IMR-90 (cell line): ENCODE data around the gene ZC3H7B. TPM values are rescaled to one million over a fixed set of nuclear protein-coding genes. Genes with fewer than 3 reads are reported as not detected.

Experiments
- ATAC-seq: fragments of 200-7000 bp; cut with Tn5 transposase; 2 replicates; pipeline ENCODE4 v1.9.1; 2020; ENCODE audit warnings: low read depth, mild to moderate bottlenecking, moderate library complexity
- BruUV-seq: library from RNA; stranded (reverse); fragments of 400-500 nt; replicated peaks from 2 replicates; lab custom pipeline; 2021; lab: Mats Ljungman, UMichigan
- CTCF ChIA-PET: fragments of 300-600 bp; formaldehyde crosslinking; extraction: SDS; loops from one replicate; lab custom pipeline; 2021; ENCODE audit warnings: antibody characterized with exemption; lab: Yijun Ruan, JAX
- POLR2A ChIA-PET: fragments of 300-600 bp; sonication (Branson Sonifier 250); formaldehyde crosslinking; loops from one replicate; lab custom pipeline; 2022; ENCODE audit warnings: antibody characterized with exemption; ENCODE audit not compliant: unreplicated experiment; lab: Charles Lee
- DNase-seq: peaks from one replicate; pipeline ENCODE4 v3.0.0; 2013
- H2AFZ ChIP-seq: replicated peaks from 2 replicates; pipeline ENCODE3; 2013; ENCODE audit warnings: low read length, mild to moderate bottlenecking; ENCODE audit not compliant: poor library complexity
- H2AK5ac ChIP-seq: 2 replicates; pipeline ENCODE4 v1.6.1; 2013; ENCODE audit warnings: low read depth, low read length, inconsistent platforms
- H2AK9ac ChIP-seq: replicated peaks from 2 replicates; pipeline ENCODE3; 2013; ENCODE audit warnings: mild to moderate bottlenecking, low read depth, low read length, moderate library complexity; ENCODE audit not compliant: poor library complexity
- H2BK120ac ChIP-seq: 2 replicates; pipeline ENCODE4 v1.6.1; 2013; ENCODE audit warnings: low read depth, low read length, inconsistent platforms
- H2BK15ac ChIP-seq: 3 replicates; pipeline ENCODE4 v1.6.1; 2013; ENCODE audit warnings: low read depth, low read length, inconsistent platforms
- H2BK20ac ChIP-seq: 2 replicates; pipeline ENCODE4 v1.6.1; 2013; ENCODE audit warnings: low read depth, mild to moderate bottlenecking, inconsistent platforms, low read length, moderate library complexity
- H2BK5ac ChIP-seq: 2 replicates; pipeline ENCODE4 v1.6.1; 2013; ENCODE audit warnings: mild to moderate bottlenecking, low read depth, low read length, inconsistent platforms; ENCODE audit not compliant: poor library complexity, severe bottlenecking
- H3K14ac ChIP-seq: replicated peaks from 2 replicates; pipeline ENCODE4 v1.6.1; 2013; ENCODE audit warnings: low read depth, low read length, inconsistent platforms
- H3K18ac ChIP-seq: 2 replicates; pipeline ENCODE4 v1.6.1; 2013; ENCODE audit warnings: low read depth, low read length, control low read depth
- H3K23ac ChIP-seq: 2 replicates; pipeline ENCODE4 v1.6.1; 2013; ENCODE audit warnings: low read depth, low read length, inconsistent platforms
- H3K27ac ChIP-seq: 2 replicates; pipeline ENCODE4 v1.5.1; 2013; ENCODE audit warnings: mild to moderate bottlenecking, control low read depth, low read length; ENCODE audit not compliant: insufficient read depth
- H3K27me3 ChIP-seq: 2 replicates; pipeline ENCODE4 v1.6.1; 2013; ENCODE audit warnings: low read length; ENCODE audit not compliant: control insufficient read depth, insufficient read depth
- H3K36me3 ChIP-seq: 2 replicates; pipeline ENCODE4 v1.6.1; 2013; ENCODE audit warnings: low read length, mixed read lengths; ENCODE audit not compliant: control insufficient read depth, insufficient read depth
- H3K4ac ChIP-seq: 2 replicates; pipeline ENCODE4 v1.6.1; 2013; ENCODE audit warnings: low read depth, low read length, inconsistent platforms
- H3K4me1 ChIP-seq: 2 replicates; pipeline ENCODE4 v1.6.1; 2013; ENCODE audit warnings: low read length, mixed read lengths; ENCODE audit not compliant: control insufficient read depth, insufficient read depth
- H3K4me2 ChIP-seq: 2 replicates; pipeline ENCODE4 v1.6.1; 2013; ENCODE audit warnings: low read depth, mild to moderate bottlenecking, control low read depth, low read length, moderate library complexity
- H3K4me3 ChIP-seq: 2 replicates; pipeline ENCODE4 v1.5.1; 2013; ENCODE audit warnings: low read depth, mild to moderate bottlenecking, control low read depth, low read length, moderate library complexity; ENCODE audit not compliant: insufficient read depth
- H3K56ac ChIP-seq: 2 replicates; pipeline ENCODE4 v1.6.1; 2013; ENCODE audit warnings: low read length, inconsistent platforms; ENCODE audit not compliant: insufficient read depth; ENCODE audit errors: extremely low read depth
- H3K79me1 ChIP-seq, 2 experiments: 2 replicates each; pipeline ENCODE4 v1.6.1; 2013; ENCODE audit warnings: low read length in 2 of 2, inconsistent platforms in 1 of 2, low read depth in 1 of 2
- H3K9ac ChIP-seq: 2 replicates; pipeline ENCODE4 v1.6.1; 2013; ENCODE audit warnings: low read depth, low read length, control low read depth
- H3K9me1 ChIP-seq: 2 replicates; pipeline ENCODE4 v1.6.1; 2013; ENCODE audit warnings: low read length, inconsistent platforms; ENCODE audit not compliant: insufficient read depth
- H3K9me3 ChIP-seq: 2 replicates; pipeline ENCODE4 v1.6.1; 2013; ENCODE audit warnings: low read length; ENCODE audit not compliant: control insufficient read depth, insufficient read depth
- H4K20me1 ChIP-seq: 2 replicates; pipeline ENCODE4 v1.6.1; 2013; ENCODE audit warnings: low read length, inconsistent platforms; ENCODE audit not compliant: insufficient read depth
- H4K5ac ChIP-seq: 2 replicates; pipeline ENCODE4 v1.6.1; 2013; ENCODE audit warnings: mild to moderate bottlenecking, low read depth, low read length, control low read depth
- H4K8ac ChIP-seq, 2 experiments: 2 replicates each; pipeline ENCODE4 v1.6.1; 2013; ENCODE audit warnings: low read depth in 2 of 2, low read length in 2 of 2, control low read depth in 1 of 2, inconsistent platforms in 1 of 2
- H4K91ac ChIP-seq: 2 replicates; pipeline ENCODE4 v1.6.1; 2013; ENCODE audit warnings: low read depth, low read length, inconsistent platforms; ENCODE audit not compliant: insufficient read depth
- BHLHE40 ChIP-seq: fragments of 150-350 bp; IDR thresholded peaks from 2 replicates; pipeline ENCODE4 v1.6.1; 2016; ENCODE audit warnings: mild to moderate bottlenecking, low read depth, low read length
- CEBPB ChIP-seq: IDR thresholded peaks from 2 replicates; pipeline ENCODE4 v1.6.1; 2012; ENCODE audit warnings: low read depth, low read length, improper control_type of control experiment
- CHD1 ChIP-seq: IDR thresholded peaks from 2 replicates; pipeline ENCODE4 v1.6.1; 2012; ENCODE audit warnings: low read depth, low read length, improper control_type of control experiment
- ELK1 ChIP-seq: fragments of 150-350 bp; IDR thresholded peaks from 2 replicates; pipeline ENCODE4 v1.6.1; 2016; ENCODE audit warnings: low read depth, mild to moderate bottlenecking, low read length, moderate library complexity, borderline replicate concordance
- MAFK ChIP-seq: IDR thresholded peaks from 2 replicates; pipeline ENCODE4 v1.6.1; 2012; ENCODE audit warnings: low read depth, low read length, improper control_type of control experiment
- MAZ ChIP-seq: IDR thresholded peaks from 2 replicates; pipeline ENCODE4 v1.6.1; 2012; ENCODE audit warnings: low read depth, mild to moderate bottlenecking, low read length, improper control_type of control experiment, moderate library complexity, borderline replicate concordance
- POLR2A ChIP-seq: IDR thresholded peaks from 2 replicates; pipeline ENCODE4 v1.6.1; 2012; ENCODE audit warnings: mild to moderate bottlenecking, low read depth, low read length
- RAD21 ChIP-seq: IDR thresholded peaks from 2 replicates; pipeline ENCODE4 v1.6.1; 2012; ENCODE audit warnings: low read length, improper control_type of control experiment
- RCOR1 ChIP-seq: IDR thresholded peaks from 2 replicates; pipeline ENCODE4 v1.6.1; 2012; ENCODE audit warnings: mild to moderate bottlenecking, low read length, improper control_type of control experiment; ENCODE audit not compliant: insufficient replicate concordance
- RFX5 ChIP-seq: IDR thresholded peaks from 2 replicates; pipeline ENCODE4 v1.8.0; 2012; ENCODE audit warnings: low read depth, mild to moderate bottlenecking, low read length, moderate library complexity
- dilution Hi-C: fragments of 300-500 bp; cut with HindIII; formaldehyde crosslinking; loops from one replicate; pipeline ENCODE4 v1.14.3; 2018; ENCODE audit warnings: low sequenced_read_pairs; ENCODE audit not compliant: unreplicated experiment
- in situ Hi-C: fragments of 300-500 bp; cut with MboI; formaldehyde crosslinking; loops from 3 replicates; pipeline ENCODE4 v1.14.3; 2019; ENCODE audit warnings: low sequenced_read_pairs, inconsistent platforms, mixed read lengths
- intact Hi-C: fragments of 100-400 bp; cut with micrococcal nuclease; formaldehyde crosslinking; loops from 2 replicates; pipeline ENCODE4 v1.10.0; 2022
- polyA plus RNA-seq, 3 experiments: library from polyadenylated mRNA; depleted of rRNA; stranded (reverse); fragments of >200 nt; gene quantifications; 2 replicates each; pipeline ENCODE4 v1.2.3, GENCODE V29; 2012; ENCODE audit warnings: low replicate concordance in 1 of 3
- total RNA-seq: library from RNA; depleted of rRNA; stranded (reverse); fragments of >200 nt; gene quantifications from 2 replicates; pipeline ENCODE4 v1.2.3, GENCODE V29; 2012
- TF ChIP-seq, protein P1 (sequence below): conservative IDR thresholded peaks from 2 replicates; pipeline ENCODE4 v1.5.1; 2012; ENCODE audit warnings: mild to moderate bottlenecking, low read depth, low read length, improper control_type of control experiment

Gene ZC3H7B
- total and polyA plus RNA-seq, 2 of the 4 experiments (the other 2 are of a cell fraction), result 37.6 to 72.3 TPM

DNA sequence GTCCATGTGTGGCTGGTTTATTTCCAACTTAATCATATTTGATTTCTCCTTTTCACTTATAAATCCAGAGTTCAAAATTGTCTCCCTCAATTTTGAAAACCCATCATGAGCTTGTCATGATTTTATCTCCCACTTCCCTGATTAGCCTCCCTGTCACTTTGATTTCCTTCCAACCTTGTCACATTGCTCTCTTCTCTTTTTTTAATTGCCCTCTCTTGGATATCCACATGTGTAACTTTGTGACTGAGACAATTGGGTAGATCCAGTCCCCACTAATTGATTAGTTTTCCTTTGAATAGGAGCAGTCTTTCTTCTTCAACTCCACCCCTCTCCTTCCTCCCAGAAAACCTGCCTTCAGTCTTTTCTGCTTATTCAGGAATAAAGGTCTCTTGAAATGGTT, 82.8 kb downstream of the ZC3H7B start:
- H3K36me3 ChIP-seq, result peaks cover 15% of the 10 kb centered on the region
- no peak overlapping the region for H3K56ac ChIP-seq
- peaks cover 13 to 31% of the 10 kb centered on the region in 2 experiments for H3K79me1 ChIP-seq
- ATAC-seq, result no peak
- TF ChIP-seq MAFK (no peak), RFX5 (no peak), MAZ (no peak), CEBPB (no peak), RAD21 (no peak), CHD1 (no peak), POLR2A (no peak), ELK1 (no peak), RCOR1 (no peak), BHLHE40 (no peak)
- TF ChIP-seq, protein P1, sequence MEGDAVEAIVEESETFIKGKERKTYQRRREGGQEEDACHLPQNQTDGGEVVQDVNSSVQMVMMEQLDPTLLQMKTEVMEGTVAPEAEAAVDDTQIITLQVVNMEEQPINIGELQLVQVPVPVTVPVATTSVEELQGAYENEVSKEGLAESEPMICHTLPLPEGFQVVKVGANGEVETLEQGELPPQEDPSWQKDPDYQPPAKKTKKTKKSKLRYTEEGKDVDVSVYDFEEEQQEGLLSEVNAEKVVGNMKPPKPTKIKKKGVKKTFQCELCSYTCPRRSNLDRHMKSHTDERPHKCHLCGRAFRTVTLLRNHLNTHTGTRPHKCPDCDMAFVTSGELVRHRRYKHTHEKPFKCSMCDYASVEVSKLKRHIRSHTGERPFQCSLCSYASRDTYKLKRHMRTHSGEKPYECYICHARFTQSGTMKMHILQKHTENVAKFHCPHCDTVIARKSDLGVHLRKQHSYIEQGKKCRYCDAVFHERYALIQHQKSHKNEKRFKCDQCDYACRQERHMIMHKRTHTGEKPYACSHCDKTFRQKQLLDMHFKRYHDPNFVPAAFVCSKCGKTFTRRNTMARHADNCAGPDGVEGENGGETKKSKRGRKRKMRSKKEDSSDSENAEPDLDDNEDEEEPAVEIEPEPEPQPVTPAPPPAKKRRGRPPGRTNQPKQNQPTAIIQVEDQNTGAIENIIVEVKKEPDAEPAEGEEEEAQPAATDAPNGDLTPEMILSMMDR, result no peak
- H3K23ac ChIP-seq, result no peak overlapping the region
- H4K20me1 ChIP-seq, result no peaks in the 10 kb centered on the region
- no peak overlapping the region for H2AFZ ChIP-seq
- H2BK20ac ChIP-seq, result no peak overlapping the region
- no peak overlapping the region for H2BK5ac ChIP-seq
- CTCF ChIA-PET, result no interaction called here
- H3K18ac ChIP-seq, result no peak overlapping the region
- no peak overlapping the region for H3K14ac ChIP-seq
- intact Hi-C loops, result no loop called here
- H2AK9ac ChIP-seq, result no peak overlapping the region
- H3K4me1 ChIP-seq, result peaks cover 9% of the 10 kb centered on the region
- H3K4me2 ChIP-seq, result no peak overlapping the region
- H4K91ac ChIP-seq, result no peak overlapping the region
- in situ Hi-C loops, result no loop called here
- no TSS peak for BruUV-seq
- no peak overlapping the region for H2BK120ac ChIP-seq
- H3K27ac ChIP-seq, result no peak overlapping the region
- no peaks in the 10 kb centered on the region for H3K9me3 ChIP-seq
- no peak overlapping the region for H4K5ac ChIP-seq
- H3K9me1 ChIP-seq, result no peaks in the 10 kb centered on the region
- no peak overlapping the region for H2BK15ac ChIP-seq
- no peak overlapping the region for H2AK5ac ChIP-seq
- H3K9ac ChIP-seq, result no peak overlapping the region
- no peak overlapping the region for H3K4ac ChIP-seq
- POLR2A ChIA-PET, result no interaction called here
- dilution Hi-C loops, result no loop called here
- no peak overlapping the region for H3K4me3 ChIP-seq
- H4K8ac ChIP-seq, result no peak overlapping the region
- no peak for DNase-seq
- H3K27me3 ChIP-seq, result no peaks in the 10 kb centered on the region
